IMR-90 (cell line): ENCODE data around the gene PPFIBP2. TPM values are rescaled to one million over a fixed set of nuclear protein-coding genes. Genes with fewer than 3 reads are reported as not detected.

Experiments used
- ATAC-seq: fragments of 200-7000 bp; cut with Tn5 transposase; 2 replicates; pipeline ENCODE4 v1.9.1; 2020; ENCODE audit warnings: low read depth, mild to moderate bottlenecking, moderate library complexity
- BruUV-seq: library from RNA; stranded (reverse); fragments of 400-500 nt; replicated peaks from 2 replicates; lab custom pipeline; 2021; lab: Mats Ljungman, UMichigan
- CTCF ChIA-PET: fragments of 300-600 bp; formaldehyde crosslinking; extraction: SDS; loops from one replicate; lab custom pipeline; 2021; ENCODE audit warnings: antibody characterized with exemption; lab: Yijun Ruan, JAX
- POLR2A ChIA-PET: fragments of 300-600 bp; sonication (Branson Sonifier 250); formaldehyde crosslinking; loops from one replicate; lab custom pipeline; 2022; ENCODE audit warnings: antibody characterized with exemption; ENCODE audit not compliant: unreplicated experiment; lab: Charles Lee
- DNase-seq: peaks from one replicate; pipeline ENCODE4 v3.0.0; 2013
- H2AFZ ChIP-seq: replicated peaks from 2 replicates; pipeline ENCODE3; 2013; ENCODE audit warnings: low read length, mild to moderate bottlenecking; ENCODE audit not compliant: poor library complexity
- H2AK5ac ChIP-seq: 2 replicates; pipeline ENCODE4 v1.6.1; 2013; ENCODE audit warnings: low read depth, low read length, inconsistent platforms
- H2AK9ac ChIP-seq: replicated peaks from 2 replicates; pipeline ENCODE3; 2013; ENCODE audit warnings: mild to moderate bottlenecking, low read depth, low read length, moderate library complexity; ENCODE audit not compliant: poor library complexity
- H2BK120ac ChIP-seq: 2 replicates; pipeline ENCODE4 v1.6.1; 2013; ENCODE audit warnings: low read depth, low read length, inconsistent platforms
- H2BK15ac ChIP-seq: 3 replicates; pipeline ENCODE4 v1.6.1; 2013; ENCODE audit warnings: low read depth, low read length, inconsistent platforms
- H2BK20ac ChIP-seq: 2 replicates; pipeline ENCODE4 v1.6.1; 2013; ENCODE audit warnings: low read depth, mild to moderate bottlenecking, inconsistent platforms, low read length, moderate library complexity
- H2BK5ac ChIP-seq: 2 replicates; pipeline ENCODE4 v1.6.1; 2013; ENCODE audit warnings: mild to moderate bottlenecking, low read depth, low read length, inconsistent platforms; ENCODE audit not compliant: poor library complexity, severe bottlenecking
- H3K14ac ChIP-seq: replicated peaks from 2 replicates; pipeline ENCODE4 v1.6.1; 2013; ENCODE audit warnings: low read depth, low read length, inconsistent platforms
- H3K18ac ChIP-seq: 2 replicates; pipeline ENCODE4 v1.6.1; 2013; ENCODE audit warnings: low read depth, low read length, control low read depth
- H3K23ac ChIP-seq: 2 replicates; pipeline ENCODE4 v1.6.1; 2013; ENCODE audit warnings: low read depth, low read length, inconsistent platforms
- H3K27ac ChIP-seq: 2 replicates; pipeline ENCODE4 v1.5.1; 2013; ENCODE audit warnings: mild to moderate bottlenecking, control low read depth, low read length; ENCODE audit not compliant: insufficient read depth
- H3K27me3 ChIP-seq: 2 replicates; pipeline ENCODE4 v1.6.1; 2013; ENCODE audit warnings: low read length; ENCODE audit not compliant: control insufficient read depth, insufficient read depth
- H3K36me3 ChIP-seq: 2 replicates; pipeline ENCODE4 v1.6.1; 2013; ENCODE audit warnings: low read length, mixed read lengths; ENCODE audit not compliant: control insufficient read depth, insufficient read depth
- H3K4ac ChIP-seq: 2 replicates; pipeline ENCODE4 v1.6.1; 2013; ENCODE audit warnings: low read depth, low read length, inconsistent platforms
- H3K4me1 ChIP-seq: 2 replicates; pipeline ENCODE4 v1.6.1; 2013; ENCODE audit warnings: low read length, mixed read lengths; ENCODE audit not compliant: control insufficient read depth, insufficient read depth
- H3K4me2 ChIP-seq: 2 replicates; pipeline ENCODE4 v1.6.1; 2013; ENCODE audit warnings: low read depth, mild to moderate bottlenecking, control low read depth, low read length, moderate library complexity
- H3K4me3 ChIP-seq: 2 replicates; pipeline ENCODE4 v1.5.1; 2013; ENCODE audit warnings: low read depth, mild to moderate bottlenecking, control low read depth, low read length, moderate library complexity; ENCODE audit not compliant: insufficient read depth
- H3K56ac ChIP-seq: 2 replicates; pipeline ENCODE4 v1.6.1; 2013; ENCODE audit warnings: low read length, inconsistent platforms; ENCODE audit not compliant: insufficient read depth; ENCODE audit errors: extremely low read depth
- H3K79me1 ChIP-seq, 2 experiments: 2 replicates each; pipeline ENCODE4 v1.6.1; 2013; ENCODE audit warnings: low read length in 2 of 2, inconsistent platforms in 1 of 2, low read depth in 1 of 2
- H3K9ac ChIP-seq: 2 replicates; pipeline ENCODE4 v1.6.1; 2013; ENCODE audit warnings: low read depth, low read length, control low read depth
- H3K9me1 ChIP-seq: 2 replicates; pipeline ENCODE4 v1.6.1; 2013; ENCODE audit warnings: low read length, inconsistent platforms; ENCODE audit not compliant: insufficient read depth
- H3K9me3 ChIP-seq: 2 replicates; pipeline ENCODE4 v1.6.1; 2013; ENCODE audit warnings: low read length; ENCODE audit not compliant: control insufficient read depth, insufficient read depth
- H4K20me1 ChIP-seq: 2 replicates; pipeline ENCODE4 v1.6.1; 2013; ENCODE audit warnings: low read length, inconsistent platforms; ENCODE audit not compliant: insufficient read depth
- H4K5ac ChIP-seq: 2 replicates; pipeline ENCODE4 v1.6.1; 2013; ENCODE audit warnings: mild to moderate bottlenecking, low read depth, low read length, control low read depth
- H4K8ac ChIP-seq, 2 experiments: 2 replicates each; pipeline ENCODE4 v1.6.1; 2013; ENCODE audit warnings: low read depth in 2 of 2, low read length in 2 of 2, control low read depth in 1 of 2, inconsistent platforms in 1 of 2
- H4K91ac ChIP-seq: 2 replicates; pipeline ENCODE4 v1.6.1; 2013; ENCODE audit warnings: low read depth, low read length, inconsistent platforms; ENCODE audit not compliant: insufficient read depth
- BHLHE40 ChIP-seq: fragments of 150-350 bp; IDR thresholded peaks from 2 replicates; pipeline ENCODE4 v1.6.1; 2016; ENCODE audit warnings: mild to moderate bottlenecking, low read depth, low read length
- CEBPB ChIP-seq: IDR thresholded peaks from 2 replicates; pipeline ENCODE4 v1.6.1; 2012; ENCODE audit warnings: low read depth, low read length, improper control_type of control experiment
- CHD1 ChIP-seq: IDR thresholded peaks from 2 replicates; pipeline ENCODE4 v1.6.1; 2012; ENCODE audit warnings: low read depth, low read length, improper control_type of control experiment
- ELK1 ChIP-seq: fragments of 150-350 bp; IDR thresholded peaks from 2 replicates; pipeline ENCODE4 v1.6.1; 2016; ENCODE audit warnings: low read depth, mild to moderate bottlenecking, low read length, moderate library complexity, borderline replicate concordance
- FOS ChIP-seq: fragments of 150-350 bp; IDR thresholded peaks from 2 replicates; pipeline ENCODE4 v1.6.1; 2016; ENCODE audit warnings: low read depth, low read length
- MAFK ChIP-seq: IDR thresholded peaks from 2 replicates; pipeline ENCODE4 v1.6.1; 2012; ENCODE audit warnings: low read depth, low read length, improper control_type of control experiment
- MAZ ChIP-seq: IDR thresholded peaks from 2 replicates; pipeline ENCODE4 v1.6.1; 2012; ENCODE audit warnings: low read depth, mild to moderate bottlenecking, low read length, improper control_type of control experiment, moderate library complexity, borderline replicate concordance
- MXI1 ChIP-seq: IDR thresholded peaks from 2 replicates; pipeline ENCODE4 v1.6.1; 2012; ENCODE audit warnings: low read depth, mild to moderate bottlenecking, low read length, moderate library complexity, borderline replicate concordance
- NFE2L2 ChIP-seq: fragments of 150-350 bp; IDR thresholded peaks from 2 replicates; pipeline ENCODE4 v1.6.1; 2016; ENCODE audit warnings: low read depth, mild to moderate bottlenecking, low read length
- POLR2A ChIP-seq: IDR thresholded peaks from 2 replicates; pipeline ENCODE4 v1.6.1; 2012; ENCODE audit warnings: mild to moderate bottlenecking, low read depth, low read length
- RAD21 ChIP-seq: IDR thresholded peaks from 2 replicates; pipeline ENCODE4 v1.6.1; 2012; ENCODE audit warnings: low read length, improper control_type of control experiment
- RCOR1 ChIP-seq: IDR thresholded peaks from 2 replicates; pipeline ENCODE4 v1.6.1; 2012; ENCODE audit warnings: mild to moderate bottlenecking, low read length, improper control_type of control experiment; ENCODE audit not compliant: insufficient replicate concordance
- RFX5 ChIP-seq: IDR thresholded peaks from 2 replicates; pipeline ENCODE4 v1.8.0; 2012; ENCODE audit warnings: low read depth, mild to moderate bottlenecking, low read length, moderate library complexity
- SMC3 ChIP-seq: fragments of 150-350 bp; IDR thresholded peaks from 2 replicates; pipeline ENCODE4 v1.6.1; 2016; ENCODE audit warnings: low read depth, mild to moderate bottlenecking, antibody characterized with exemption, low read length, moderate library complexity
- USF2 ChIP-seq: fragments of 150-350 bp; IDR thresholded peaks from 2 replicates; pipeline ENCODE4 v1.6.1; 2017; ENCODE audit warnings: mild to moderate bottlenecking, antibody characterized with exemption, low read length, low read depth
- WGBS, 2 experiments: methylation state at CpG; one replicate each; pipeline versions ENCODE4 v1.1.5 to v1.1.7; 2013; ENCODE audit warnings: missing lambda C conversion rate in 2 of 2; ENCODE audit not compliant: insufficient read length in 1 of 2; ENCODE audit errors: extremely low coverage in 2 of 2; 5-methylcytosine and 5-hydroxymethylcytosine counted together
- dilution Hi-C: fragments of 300-500 bp; cut with HindIII; formaldehyde crosslinking; loops from one replicate; pipeline ENCODE4 v1.14.3; 2018; ENCODE audit warnings: low sequenced_read_pairs; ENCODE audit not compliant: unreplicated experiment
- in situ Hi-C: fragments of 300-500 bp; cut with MboI; formaldehyde crosslinking; loops from 3 replicates; pipeline ENCODE4 v1.14.3; 2019; ENCODE audit warnings: low sequenced_read_pairs, inconsistent platforms, mixed read lengths
- intact Hi-C: fragments of 100-400 bp; cut with micrococcal nuclease; formaldehyde crosslinking; loops from 2 replicates; pipeline ENCODE4 v1.10.0; 2022
- polyA plus RNA-seq, 3 experiments: library from polyadenylated mRNA; depleted of rRNA; stranded (reverse); fragments of >200 nt; gene quantifications; 2 replicates each; pipeline ENCODE4 v1.2.3, GENCODE V29; 2012; ENCODE audit warnings: low replicate concordance in 1 of 3
- total RNA-seq: library from RNA; depleted of rRNA; stranded (reverse); fragments of >200 nt; gene quantifications from 2 replicates; pipeline ENCODE4 v1.2.3, GENCODE V29; 2012

PPFIBP2 gene
- total and polyA plus RNA-seq, 2 of the 4 experiments (the other 2 are of a cell fraction) = 6.0 to 11.8 TPM

- no peak overlapping the region for H3K18ac ChIP-seq
- no peak overlapping the region for H4K5ac ChIP-seq
- no peak overlapping the region for H2BK5ac ChIP-seq
- no peak overlapping the region for H3K23ac ChIP-seq
- H4K91ac ChIP-seq = no peak overlapping the region
- H2BK20ac ChIP-seq = no peak overlapping the region
- H3K4me2 ChIP-seq = no peak overlapping the region
- CTCF ChIA-PET = interaction anchor here (0.5 kb wide), 1 partner anchor 125 kb away, joined by 3 read pairs; the partner anchor contains the start of gene PPFIBP2
- no peaks in the 10 kb centered on the region for H3K9me3 ChIP-seq
- H3K79me1 ChIP-seq = no peaks in the 10 kb centered on the region
- H3K56ac ChIP-seq = no peak overlapping the region
- no peak overlapping the region for H4K8ac ChIP-seq
- WGBS, 2 experiments = 100% methylated on average over 2 of the region's 5 CpGs; no CpG with 5 or more reads in 1 of the 2 experiments
- intact Hi-C loops (no loop called here), dilution Hi-C loops (no loop called here), in situ Hi-C loops (no loop called here)
- no peaks in the 10 kb centered on the region for H4K20me1 ChIP-seq
- no peak overlapping the region for H2AK5ac ChIP-seq
- H3K4ac ChIP-seq = no peak overlapping the region
- no peak overlapping the region for H3K4me3 ChIP-seq
- ATAC-seq (no peak), DNase-seq (no peak)
- peaks cover 8% of the 10 kb centered on the region for H3K9me1 ChIP-seq
- no peak overlapping the region for H3K14ac ChIP-seq
- H2BK15ac ChIP-seq = no peak overlapping the region
- POLR2A ChIA-PET = no interaction called here
- BruUV-seq = no TSS peak
- H3K4me1 ChIP-seq = no peaks in the 10 kb centered on the region
- H2AK9ac ChIP-seq = no peak overlapping the region
- H2BK120ac ChIP-seq = no peak overlapping the region
- H3K9ac ChIP-seq = no peak overlapping the region
- no peak overlapping the region for H2AFZ ChIP-seq
- no peak overlapping the region for H3K27ac ChIP-seq
- H3K27me3 ChIP-seq = no peaks in the 10 kb centered on the region
- no peaks in the 10 kb centered on the region; the same call in 1 of the 2 replicates for H3K36me3 ChIP-seq
- TF ChIP-seq POLR2A = no peak
- no peak for TF ChIP-seq SMC3
- no peak for TF ChIP-seq USF2
- TF ChIP-seq RFX5 = no peak
- no peak for TF ChIP-seq CHD1
- no peak for TF ChIP-seq RAD21
- no peak for TF ChIP-seq ELK1
- no peak for TF ChIP-seq BHLHE40
- no peak for TF ChIP-seq MAZ
- TF ChIP-seq RCOR1 = no peak
- TF ChIP-seq MXI1 = no peak
- TF ChIP-seq CEBPB = no peak
- no peak for TF ChIP-seq FOS
- TF ChIP-seq MAFK = no peak
- no peak for TF ChIP-seq NFE2L2
Measured at GRCh38 chr11:7638710-7639642, 125.2 kb downstream of the PPFIBP2 start.
